GM12878 (cell line): ENCODE results near the gene MAPKAPK2. TPM values are rescaled to one million over a fixed set of nuclear protein-coding genes. Genes with fewer than 3 reads are reported as not detected.
A peak's percentile ranks its signal among the peaks of the same experiment; 100 is the strongest.

Experiments
- ATAC-seq: fragments of 200-7000 bp; cut with Tn5 transposase; 3 replicates; pipeline ENCODE4 v1.9.1; 2020; ENCODE audit warnings: mild to moderate bottlenecking, moderate library complexity
- BruUV-seq: library from RNA; stranded (reverse); fragments of 400-500 nt; replicated peaks from 2 replicates; lab custom pipeline; 2021; lab: Mats Ljungman, UMichigan
- CTCF ChIA-PET: fragments of 300-600 bp; sonication (Branson Sonifier 250); formaldehyde crosslinking; extraction: SDS; loops from one replicate; lab custom pipeline; 2021; ENCODE audit warnings: inconsistent platforms; lab: Yijun Ruan, JAX
- POLR2A ChIA-PET: fragments of 350-600 bp; formaldehyde crosslinking; extraction: SDS; loops from one replicate; lab custom pipeline; 2021; ENCODE audit warnings: inconsistent platforms; lab: Charles Lee
- RAD21 ChIA-PET: fragments of 300-600 bp; sonication (Branson Sonifier 250); formaldehyde crosslinking; loops from one replicate; lab custom pipeline; 2023; ENCODE audit warnings: antibody characterized with exemption; ENCODE audit not compliant: unreplicated experiment; lab: Charles Lee
- SMC1A ChIA-PET: fragments of 300-600 bp; sonication (Branson Sonifier 250); formaldehyde crosslinking; loops from one replicate; lab custom pipeline; 2023; ENCODE audit not compliant: unreplicated experiment, uncharacterized antibody; lab: Charles Lee
- DNase-seq: peaks from one replicate; pipeline ENCODE4 v3.0.0-alpha.2; 2011; ENCODE audit warnings: low read depth, low spot score
- FAIRE-seq: peaks from 3 replicates; lab custom pipeline; 2011; peaks lifted over from hg19 to GRCh38; lab: Jason Lieb, UNC
- H2AFZ ChIP-seq: 2 replicates; pipeline ENCODE4 v1.6.0; 2011; ENCODE audit warnings: low read depth, low read length, control low read depth; ENCODE audit not compliant: control insufficient read depth
- H3K27ac ChIP-seq: 2 replicates; pipeline ENCODE4 v1.5.1; 2011; ENCODE audit warnings: control low read depth; ENCODE audit not compliant: control insufficient read depth, insufficient read depth
- H3K27me3 ChIP-seq, 2 experiments: replicated peaks in 1 of 2; 2 replicates each; pipeline versions ENCODE4 v1.6.0 to v1.6.1; 2011; ENCODE audit warnings: low read length in 1 of 2; ENCODE audit not compliant: control insufficient read depth in 2 of 2, insufficient read depth in 2 of 2
- H3K36me3 ChIP-seq, 2 experiments: 2 replicates each; pipeline ENCODE4 v1.5.1; 2011; ENCODE audit warnings: low read length in 1 of 2; ENCODE audit not compliant: control insufficient read depth in 2 of 2, insufficient read depth in 2 of 2
- H3K4me1 ChIP-seq: 2 replicates; pipeline ENCODE4 v1.6.1; 2011; ENCODE audit warnings: mild to moderate bottlenecking, low read length, moderate library complexity, mixed read lengths; ENCODE audit not compliant: control insufficient read depth, insufficient read depth
- H3K4me2 ChIP-seq: 2 replicates; pipeline ENCODE4 v1.6.0; 2011; ENCODE audit warnings: control low read depth; ENCODE audit not compliant: control insufficient read depth, insufficient read depth
- H3K4me3 ChIP-seq: fragments of 200-600 bp; sonication (generic); 2 replicates; pipeline ENCODE4 v1.5.1; 2016
- H3K79me2 ChIP-seq: 2 replicates; pipeline ENCODE4 v1.6.0; 2011; ENCODE audit warnings: low read length; ENCODE audit not compliant: control insufficient read depth, insufficient read depth
- H3K9ac ChIP-seq: 2 replicates; pipeline ENCODE4 v1.8.0; 2011; ENCODE audit warnings: low read length, control low read depth, mixed read lengths; ENCODE audit not compliant: control insufficient read depth, insufficient read depth
- H3K9me3 ChIP-seq: replicated peaks from 3 replicates; pipeline ENCODE4 v1.5.1; 2011; ENCODE audit warnings: mild to moderate bottlenecking, low read length; ENCODE audit not compliant: control insufficient read depth, insufficient read depth
- H4K20me1 ChIP-seq: 2 replicates; pipeline ENCODE4 v1.6.0; 2011; ENCODE audit not compliant: control insufficient read depth, insufficient read depth
- GATAD2B ChIP-seq: fragments of 450-650 bp; conservative IDR thresholded peaks from 2 replicates; pipeline ENCODE4 v1.6.1; 2017; ENCODE audit warnings: low read depth, mild to moderate bottlenecking, moderate library complexity
- JUNB ChIP-seq: IDR thresholded peaks from 2 replicates; pipeline ENCODE4 v1.6.1; 2016; ENCODE audit warnings: antibody characterized with exemption, mild to moderate bottlenecking
- KAT2A ChIP-seq: conservative IDR thresholded peaks from 2 replicates; pipeline ENCODE4 v1.6.1; 2011; ENCODE audit warnings: low read depth, low read length; ENCODE audit not compliant: control insufficient read depth
- LARP7 ChIP-seq: fragments of 450-650 bp; IDR thresholded peaks from 2 replicates; pipeline ENCODE4 v1.6.1; 2017; ENCODE audit warnings: mild to moderate bottlenecking
- MEF2B ChIP-seq: fragments of 450-650 bp; IDR thresholded peaks from 2 replicates; pipeline ENCODE4 v1.6.1; 2018; ENCODE audit warnings: mild to moderate bottlenecking, moderate library complexity; ENCODE audit not compliant: partially characterized antibody, poor library complexity, severe bottlenecking
- MXI1 ChIP-seq: fragments of 150-350 bp; IDR thresholded peaks from 2 replicates; pipeline ENCODE4 v1.6.1; 2011; ENCODE audit warnings: low read depth, mild to moderate bottlenecking, inconsistent platforms, low read length, improper control_type of control experiment
- POLR2A ChIP-seq: IDR thresholded peaks from 2 replicates; pipeline ENCODE4 v1.6.1; 2011; ENCODE audit warnings: low read depth, mild to moderate bottlenecking, low read length
- RUNX3 ChIP-seq: IDR thresholded peaks from 2 replicates; pipeline ENCODE4 v1.6.1; 2012; ENCODE audit warnings: low read length, inconsistent platforms
- ZNF207 ChIP-seq: fragments of 450-650 bp; IDR thresholded peaks from 2 replicates; pipeline ENCODE4 v1.6.1; 2014; ENCODE audit warnings: antibody characterized with exemption, mild to moderate bottlenecking, borderline replicate concordance
- WGBS: methylation state at CpG from one replicate; pipeline ENCODE4 v1.1.6; 2016; ENCODE audit warnings: low lambda C conversion rate; ENCODE audit not compliant: insufficient replicate concordance, insufficient coverage; ENCODE audit errors: missing lambda C conversion rate; 5-methylcytosine and 5-hydroxymethylcytosine counted together
- in situ Hi-C: fragments of 300-500 bp; cut with MboI; formaldehyde crosslinking; loops from 9 replicates; pipeline ENCODE4 v1.14.3; 2018; ENCODE audit warnings: mixed read lengths
- intact Hi-C: fragments of 100-400 bp; cut with micrococcal nuclease; formaldehyde crosslinking; loops from one replicate; pipeline ENCODE4 v1.14.2; 2022; ENCODE audit not compliant: unreplicated experiment
- polyA plus RNA-seq, 11 experiments: library from polyadenylated mRNA; depleted of rRNA in 4 of 11; unstranded in 6 of 11; stranded (reverse) in 5 of 11; fragments of >200 nt; fragmentation: Nextera tagmentation in 4 of 11; fragmentation: Illumina TruSeq in 1 of 11; extraction: Ambion mirVana in 4 of 11; extraction: Trizol in 1 of 11; gene quantifications; 1 replicate in 1 of 11; 2 replicates in 10 of 11; pipeline versions ENCODE4 v1.2.1 to v1.2.3, GENCODE V29; 2011 to 2016; ENCODE audit warnings: inconsistent platforms in 2 of 11, missing spikeins in 2 of 11, low read depth in 1 of 11
- total RNA-seq, 4 experiments: library from RNA; depleted of rRNA in 3 of 4; stranded (reverse); fragments of >200 nt in 3 of 4; fragmentation: Illumina TruSeq in 1 of 4; extraction: Trizol in 1 of 4; gene quantifications; 2 replicates each; pipeline versions ENCODE4 v1.2.1 to v1.2.3, GENCODE V29; 2013 to 2021
- TF ChIP-seq, protein P1 (sequence below): fragments of 150-350 bp; IDR thresholded peaks from 2 replicates; pipeline ENCODE4 v1.6.1; 2014; ENCODE audit warnings: mild to moderate bottlenecking, low read depth, low read length
- TF ChIP-seq, protein P2 (sequence below): IDR thresholded peaks from 2 replicates; pipeline ENCODE4 v1.6.1; 2012; ENCODE audit warnings: low read depth, low read length, improper control_type of control experiment
- TF ChIP-seq, protein P3 (sequence below): fragments of 450-650 bp; IDR thresholded peaks from 2 replicates; pipeline ENCODE4 v1.6.1; 2017; ENCODE audit warnings: low read depth, mild to moderate bottlenecking, moderate library complexity
- TF ChIP-seq, protein P4 (sequence below): fragments of 450-650 bp; IDR thresholded peaks from 2 replicates; pipeline ENCODE4 v1.6.1; 2017; ENCODE audit warnings: borderline replicate concordance

MAPKAPK2 gene
- total and polyA plus RNA-seq, 10 of the 15 experiments (the other 5 are each of a cell fraction or from before 2014, with no cell fraction given) = 0.72 to 92.2 (median 49.3) TPM

DNA sequence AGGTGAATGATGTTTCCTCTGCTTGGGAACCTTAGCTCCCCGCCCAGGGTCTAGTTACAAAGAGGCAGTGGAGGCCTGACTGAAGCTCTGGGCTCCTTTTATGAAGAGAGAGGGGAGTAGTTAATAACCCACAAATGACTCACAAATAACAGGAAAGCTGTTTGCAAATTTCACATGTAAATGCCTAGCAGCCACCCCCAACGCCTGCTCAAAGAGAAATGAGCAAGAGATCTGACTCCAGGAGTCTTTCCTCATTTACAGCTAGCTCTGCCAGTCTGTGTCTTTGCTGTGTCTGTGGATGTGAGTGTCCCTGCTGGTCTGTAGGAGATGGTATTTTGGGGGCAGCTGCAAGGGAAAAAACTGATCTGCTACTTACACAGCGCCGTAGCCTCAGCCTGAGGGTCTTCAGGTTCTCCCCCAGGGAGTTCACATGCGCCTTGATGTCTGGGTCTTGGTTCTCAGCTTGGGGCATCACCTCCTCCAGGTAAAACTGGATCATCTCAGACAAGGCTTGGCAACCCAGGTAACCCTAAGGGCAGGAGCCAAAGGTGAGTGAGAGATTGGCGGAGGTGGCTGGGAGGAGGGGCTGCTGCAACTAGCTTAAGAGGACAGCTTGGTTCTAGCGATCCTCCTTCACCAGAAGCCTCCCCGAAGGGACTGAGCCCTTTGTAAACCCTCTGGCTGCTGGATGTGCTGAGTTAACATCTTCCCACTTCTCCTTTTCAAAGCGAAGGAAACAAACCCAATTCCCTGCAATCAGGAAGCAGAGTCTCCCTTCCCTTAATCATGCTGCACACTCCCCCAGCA lies 86.0 kb downstream of the MAPKAPK2 start, which contains the start of gene IL19 (continued):
- TF ChIP-seq, protein P1, sequence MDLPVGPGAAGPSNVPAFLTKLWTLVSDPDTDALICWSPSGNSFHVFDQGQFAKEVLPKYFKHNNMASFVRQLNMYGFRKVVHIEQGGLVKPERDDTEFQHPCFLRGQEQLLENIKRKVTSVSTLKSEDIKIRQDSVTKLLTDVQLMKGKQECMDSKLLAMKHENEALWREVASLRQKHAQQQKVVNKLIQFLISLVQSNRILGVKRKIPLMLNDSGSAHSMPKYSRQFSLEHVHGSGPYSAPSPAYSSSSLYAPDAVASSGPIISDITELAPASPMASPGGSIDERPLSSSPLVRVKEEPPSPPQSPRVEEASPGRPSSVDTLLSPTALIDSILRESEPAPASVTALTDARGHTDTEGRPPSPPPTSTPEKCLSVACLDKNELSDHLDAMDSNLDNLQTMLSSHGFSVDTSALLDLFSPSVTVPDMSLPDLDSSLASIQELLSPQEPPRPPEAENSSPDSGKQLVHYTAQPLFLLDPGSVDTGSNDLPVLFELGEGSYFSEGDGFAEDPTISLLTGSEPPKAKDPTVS = no peak
- TF ChIP-seq GATAD2B (no peak), LARP7 (no peak), MEF2B (peak; percentile 57), POLR2A (peak; percentile 74), KAT2A (no peak), JUNB (peak; percentile 24; the same call in 1 of the 2 replicates)
- TF ChIP-seq, protein P2, sequence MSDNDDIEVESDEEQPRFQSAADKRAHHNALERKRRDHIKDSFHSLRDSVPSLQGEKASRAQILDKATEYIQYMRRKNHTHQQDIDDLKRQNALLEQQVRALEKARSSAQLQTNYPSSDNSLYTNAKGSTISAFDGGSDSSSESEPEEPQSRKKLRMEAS = no peak
- TF ChIP-seq, all 136 proteins: peak for 18

DNA sequence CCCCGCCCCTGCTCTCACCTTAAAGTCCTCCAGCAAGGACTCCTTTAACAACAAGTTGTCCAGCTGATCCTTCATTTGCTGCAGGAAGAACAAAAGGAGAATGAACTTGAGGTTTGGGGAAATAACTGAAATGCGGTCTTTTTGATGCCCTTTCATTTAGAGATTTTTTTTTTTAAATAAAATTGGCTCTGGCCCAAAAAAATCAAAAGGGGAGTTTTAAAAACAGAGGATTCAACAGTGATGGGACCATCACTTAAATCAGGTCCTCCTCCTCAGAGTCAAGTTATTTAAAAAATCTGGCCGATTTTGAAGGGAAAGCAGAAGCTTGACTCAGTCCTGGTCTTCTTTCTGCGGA lies 86.6 kb downstream of the MAPKAPK2 start:
- ATAC-seq = no peak
- Histone ChIP-seq H3K4me2 (peak overlapping the region; percentile 95), H3K27ac (peak overlapping the region; percentile 86), H3K36me3 (no peaks in the 10 kb centered on the region), H3K9ac (peak overlapping the region; percentile 73), H3K4me1 (peaks cover 81% of the 10 kb centered on the region), H2AFZ (0 out of 2 replicates have a peak overlapping the region, but pooled peaks have one; percentile 13), H3K9me3 (no peaks in the 10 kb centered on the region), H4K20me1 (no peaks in the 10 kb centered on the region), H3K79me2 (peaks cover 47% of the 10 kb centered on the region), H3K4me3 (peak overlapping the region; percentile 74), H3K27me3 (no peaks in the 10 kb centered on the region)
- intact Hi-C loops = no loop called here
- ChIA-PET RAD21 (interaction anchor here (0.8 to 13.8 kb wide), 10 partner anchors 15 to 151 kb away, joined by 3 to 363 read pairs (median 40); partner anchors contain the start of gene FCMR), SMC1A (interaction anchor here (0.6 to 16.0 kb wide), 19 partner anchors 11 to 161 kb away, joined by 3 to 410 read pairs (median 5); partner anchors contain the start of gene FCMR), CTCF (interaction anchor here (0.6 to 15.0 kb wide), 15 partner anchors 15 to 279 kb away, joined by 3 to 299 read pairs (median 9); no protein-coding TSS in a partner anchor), POLR2A (interaction anchor here (0.7 to 14.8 kb wide), 16 partner anchors 15 to 196 kb away, joined by 3 to 283 read pairs (median 6); partner anchors contain the start of gene FCMR)
- in situ Hi-C loops = loop anchor here (5.0 kb wide), 1 partner anchor 34 kb away; no protein-coding TSS in a partner anchor
- FAIRE-seq = no peak
- BruUV-seq = no TSS peak
- WGBS = 9% methylated on average over 4 of the region's 4 CpGs
- no peak for DNase-seq
- TF ChIP-seq, protein P1 = no peak
- peak; percentile 5; the same call in 1 of the 2 replicates for TF ChIP-seq ZNF207
- peak; percentile 47 for TF ChIP-seq RUNX3
- no peak for TF ChIP-seq MXI1
- no peak for TF ChIP-seq LARP7
- TF ChIP-seq, protein P3, sequence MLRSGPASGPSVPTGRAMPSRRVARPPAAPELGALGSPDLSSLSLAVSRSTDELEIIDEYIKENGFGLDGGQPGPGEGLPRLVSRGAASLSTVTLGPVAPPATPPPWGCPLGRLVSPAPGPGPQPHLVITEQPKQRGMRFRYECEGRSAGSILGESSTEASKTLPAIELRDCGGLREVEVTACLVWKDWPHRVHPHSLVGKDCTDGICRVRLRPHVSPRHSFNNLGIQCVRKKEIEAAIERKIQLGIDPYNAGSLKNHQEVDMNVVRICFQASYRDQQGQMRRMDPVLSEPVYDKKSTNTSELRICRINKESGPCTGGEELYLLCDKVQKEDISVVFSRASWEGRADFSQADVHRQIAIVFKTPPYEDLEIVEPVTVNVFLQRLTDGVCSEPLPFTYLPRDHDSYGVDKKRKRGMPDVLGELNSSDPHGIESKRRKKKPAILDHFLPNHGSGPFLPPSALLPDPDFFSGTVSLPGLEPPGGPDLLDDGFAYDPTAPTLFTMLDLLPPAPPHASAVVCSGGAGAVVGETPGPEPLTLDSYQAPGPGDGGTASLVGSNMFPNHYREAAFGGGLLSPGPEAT = peak; percentile 34; the same call in 1 of the 2 replicates
- TF ChIP-seq, protein P4, sequence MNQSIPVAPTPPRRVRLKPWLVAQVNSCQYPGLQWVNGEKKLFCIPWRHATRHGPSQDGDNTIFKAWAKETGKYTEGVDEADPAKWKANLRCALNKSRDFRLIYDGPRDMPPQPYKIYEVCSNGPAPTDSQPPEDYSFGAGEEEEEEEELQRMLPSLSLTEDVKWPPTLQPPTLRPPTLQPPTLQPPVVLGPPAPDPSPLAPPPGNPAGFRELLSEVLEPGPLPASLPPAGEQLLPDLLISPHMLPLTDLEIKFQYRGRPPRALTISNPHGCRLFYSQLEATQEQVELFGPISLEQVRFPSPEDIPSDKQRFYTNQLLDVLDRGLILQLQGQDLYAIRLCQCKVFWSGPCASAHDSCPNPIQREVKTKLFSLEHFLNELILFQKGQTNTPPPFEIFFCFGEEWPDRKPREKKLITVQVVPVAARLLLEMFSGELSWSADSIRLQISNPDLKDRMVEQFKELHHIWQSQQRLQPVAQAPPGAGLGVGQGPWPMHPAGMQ = no peak
